ENCODE data around the gene RASD2.

Gene RASD2

DNA sequence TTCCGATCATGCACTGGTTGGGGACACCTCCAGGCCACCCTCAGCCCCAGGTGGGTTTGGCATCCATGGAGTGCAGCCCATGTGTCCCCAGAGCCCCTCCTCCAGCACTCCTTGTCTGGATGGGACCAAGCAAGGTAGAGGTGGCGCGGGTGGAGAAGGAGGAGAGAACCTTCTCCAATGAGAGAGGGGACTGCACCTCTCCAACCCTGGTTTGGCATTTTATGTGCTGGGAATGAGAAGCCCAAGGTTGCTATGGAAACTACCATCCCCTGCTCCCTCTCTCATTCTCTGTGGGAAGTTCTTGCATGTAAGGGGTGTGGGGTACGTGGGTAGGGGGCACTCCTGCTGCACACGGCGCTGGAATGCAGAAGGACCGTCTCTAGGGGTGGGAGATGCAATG is 21.8 kb upstream of the RASD2 start:
- DNase-seq (ENCODE audit: low spot score): no peak

DNA sequence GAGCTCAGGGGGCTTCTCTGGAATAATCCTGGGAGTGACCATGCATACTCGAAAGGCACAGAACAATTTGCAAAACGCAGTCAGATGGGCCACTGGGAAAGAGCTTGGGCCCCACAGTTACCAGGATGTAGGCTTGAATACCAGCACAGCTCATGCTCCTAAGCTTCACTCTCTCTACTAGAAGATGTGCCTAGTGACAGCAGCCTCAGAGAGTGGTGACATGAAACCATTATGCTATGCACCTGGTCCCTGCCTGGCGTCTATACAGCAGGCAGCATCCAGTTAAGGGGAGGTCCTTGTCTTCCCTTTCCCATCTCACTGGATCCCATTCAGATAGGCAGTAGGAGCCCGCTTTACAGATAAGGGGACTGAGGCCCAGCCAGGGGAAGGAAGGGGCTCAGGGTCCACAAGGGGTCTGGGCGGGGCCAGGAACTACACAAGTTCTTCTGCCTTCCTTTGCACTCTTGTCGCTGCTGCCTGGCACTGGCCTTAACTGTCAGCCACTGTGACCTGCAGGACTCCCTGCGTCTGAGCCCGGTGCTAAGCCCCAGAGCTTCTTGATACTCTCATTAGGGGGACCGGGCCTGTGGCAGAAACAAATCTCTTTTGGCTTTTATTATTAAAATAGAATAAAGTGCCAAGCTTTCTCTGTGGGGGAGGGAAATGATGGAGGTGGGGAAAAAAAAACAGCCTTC is 21.2 kb upstream of the RASD2 start:
- no peak for DNase-seq (ENCODE audit: low spot score)

DNA sequence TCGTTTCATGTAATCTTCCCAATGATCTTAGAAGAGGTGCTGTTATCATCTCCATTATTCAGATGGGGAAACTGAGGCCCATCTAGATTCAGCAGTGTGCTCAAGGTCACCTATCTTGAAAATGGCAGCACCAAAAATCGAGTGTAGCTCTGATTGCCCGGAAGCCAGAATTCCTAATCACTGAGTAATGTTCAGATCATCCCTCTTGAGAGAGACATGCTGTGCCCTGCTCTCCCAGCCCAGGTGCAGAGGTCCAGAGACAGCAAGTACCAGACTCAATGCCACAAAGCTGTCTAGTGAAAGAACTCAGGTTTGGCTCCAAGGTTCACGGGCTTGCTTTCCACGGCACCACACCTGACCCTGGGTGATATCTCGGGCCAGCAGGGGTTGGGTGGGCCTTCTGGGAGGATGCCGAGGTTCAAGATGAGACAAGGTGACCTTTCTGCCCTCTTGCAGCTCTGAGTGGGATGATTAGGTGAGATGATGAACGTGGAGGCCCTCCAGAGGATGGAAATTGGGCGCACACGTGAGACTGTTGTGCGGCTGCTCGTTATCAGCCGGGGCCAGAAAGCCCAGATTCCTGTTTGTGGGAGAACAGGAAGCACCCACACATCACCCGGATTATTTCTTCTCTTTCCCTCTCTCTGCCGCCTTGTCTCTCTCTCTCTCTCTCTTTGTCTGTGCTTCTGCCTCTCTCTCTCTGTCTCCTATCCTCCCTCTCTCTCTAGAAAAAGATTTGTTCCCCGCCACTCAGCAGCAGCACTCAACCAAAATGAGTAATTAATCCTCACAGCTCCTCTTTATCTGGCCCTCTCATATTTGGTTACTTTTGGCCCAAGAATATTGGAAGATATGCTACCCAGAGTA is 19.0 kb upstream of the RASD2 start:
- DNase-seq (ENCODE audit: low spot score): no peak

DNA sequence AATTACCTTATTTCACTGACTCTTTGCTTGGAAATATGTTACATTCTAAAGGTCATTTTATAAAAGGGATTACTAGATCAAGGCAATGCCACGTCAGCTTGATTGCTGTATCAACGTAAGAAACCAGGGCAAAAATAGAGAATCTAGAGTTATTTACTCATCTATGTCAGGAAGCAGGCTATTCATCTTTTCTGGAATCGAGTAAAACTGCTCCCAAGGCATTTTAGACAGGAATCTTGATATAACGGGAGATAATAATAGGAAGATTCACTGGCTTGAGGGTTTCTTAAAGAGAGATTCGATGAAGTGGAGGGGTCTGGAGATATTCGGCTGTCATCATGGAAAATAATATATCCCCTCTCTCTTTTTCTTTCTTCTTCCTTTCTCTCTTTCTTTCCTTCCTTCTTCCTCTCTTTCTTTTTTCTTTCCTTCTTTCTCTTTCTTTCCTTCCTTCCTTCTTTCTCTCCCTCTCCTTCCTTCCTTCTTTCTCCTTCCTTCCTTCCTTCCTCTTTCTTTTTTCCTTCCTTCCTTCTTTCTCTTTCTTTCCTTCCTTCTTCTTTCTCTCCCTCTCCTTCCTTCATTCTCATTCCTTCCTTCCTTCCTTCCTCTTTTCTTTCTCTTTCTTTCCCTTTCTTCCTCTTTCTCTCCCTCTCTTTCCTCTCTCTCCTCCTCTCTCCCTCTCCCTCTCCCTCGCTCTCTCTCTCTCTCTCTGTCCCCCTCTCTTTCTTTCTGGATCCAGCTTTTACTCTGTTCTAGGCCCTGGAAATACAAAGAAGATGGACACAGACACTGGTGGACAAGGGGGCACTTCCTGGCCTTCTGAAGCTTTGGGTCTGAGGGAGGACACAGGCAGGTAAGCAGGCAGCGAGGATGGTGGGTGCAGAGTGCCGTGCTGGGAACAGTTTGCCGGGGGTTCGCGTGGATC is 18.1 kb upstream of the RASD2 start:
- DNase-seq (ENCODE audit: low spot score): no peak

DNA sequence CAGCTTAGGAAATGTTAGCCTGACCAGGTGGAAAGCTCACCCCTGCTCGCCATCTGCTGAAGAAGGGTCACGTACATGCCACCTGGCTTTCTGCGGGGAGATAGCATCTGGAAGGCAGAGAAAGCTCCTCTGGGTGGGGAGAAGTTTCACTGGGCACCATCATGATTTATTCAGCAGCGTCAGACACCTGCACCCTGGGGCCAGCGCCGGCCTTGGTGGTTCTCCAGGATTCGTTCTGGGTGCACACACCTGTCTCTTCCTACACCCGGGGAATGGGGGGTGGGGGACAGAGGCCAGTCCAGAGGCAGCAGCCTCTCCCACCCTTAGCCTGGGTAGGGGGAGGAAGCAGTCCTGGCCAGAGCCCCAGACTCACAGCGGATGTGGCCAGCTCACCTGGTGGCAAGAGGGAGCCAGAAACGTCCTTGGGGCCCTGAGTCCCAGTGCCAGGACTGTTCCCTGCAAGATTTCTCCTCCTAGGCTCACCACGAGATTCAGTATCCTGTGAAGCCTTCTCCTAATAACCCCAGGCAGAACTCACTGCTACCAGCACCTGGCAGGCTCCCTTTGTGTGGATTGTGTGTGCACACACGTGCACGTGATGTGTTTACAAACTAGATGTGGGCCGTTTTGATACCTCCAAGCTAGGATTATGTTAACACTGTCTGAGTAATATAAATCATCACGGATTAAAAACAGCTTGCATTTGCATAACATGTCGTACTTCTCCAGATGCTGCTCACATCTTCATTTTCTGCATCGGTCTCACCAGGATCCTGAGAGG is 17.3 kb upstream of the RASD2 start:
- DNase-seq (ENCODE audit: low spot score): no peak

DNA sequence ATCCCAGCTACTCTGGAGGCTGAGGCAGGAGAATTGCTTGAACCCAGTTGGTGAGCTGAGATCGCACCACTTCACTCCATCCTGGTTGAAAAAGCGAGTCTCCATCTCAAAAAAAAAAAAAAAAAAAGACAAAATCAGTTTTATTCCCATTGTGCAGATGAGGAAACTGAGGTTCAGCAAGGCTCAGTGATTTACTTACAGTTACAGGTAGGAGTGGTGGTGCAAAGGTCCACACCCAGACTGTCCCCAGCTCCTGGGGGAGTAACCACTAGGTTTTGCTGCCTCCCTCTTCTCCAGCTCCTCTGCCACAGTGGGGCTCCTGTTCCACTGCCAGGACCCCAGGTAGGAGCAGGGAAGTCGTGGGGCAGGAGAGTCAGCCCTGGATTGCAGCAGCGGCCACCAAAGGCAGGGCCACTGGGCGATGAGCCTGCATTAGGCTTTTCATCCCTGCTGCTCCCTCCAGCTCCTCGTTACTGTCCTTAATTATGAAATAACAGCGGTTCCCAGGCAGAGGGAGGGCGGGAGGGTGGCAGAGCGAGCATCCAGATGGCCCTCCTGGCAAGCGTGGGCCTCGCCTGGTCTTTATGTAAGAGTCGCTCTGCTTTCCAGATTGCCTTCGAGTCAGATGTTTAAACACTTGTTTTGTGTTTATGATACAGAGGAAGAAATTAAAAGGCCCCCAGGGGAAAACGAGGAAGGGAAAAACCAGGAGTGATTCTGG is 15.5 kb upstream of the RASD2 start:
- peak; percentile 67 for DNase-seq (ENCODE audit: low spot score)

DNA sequence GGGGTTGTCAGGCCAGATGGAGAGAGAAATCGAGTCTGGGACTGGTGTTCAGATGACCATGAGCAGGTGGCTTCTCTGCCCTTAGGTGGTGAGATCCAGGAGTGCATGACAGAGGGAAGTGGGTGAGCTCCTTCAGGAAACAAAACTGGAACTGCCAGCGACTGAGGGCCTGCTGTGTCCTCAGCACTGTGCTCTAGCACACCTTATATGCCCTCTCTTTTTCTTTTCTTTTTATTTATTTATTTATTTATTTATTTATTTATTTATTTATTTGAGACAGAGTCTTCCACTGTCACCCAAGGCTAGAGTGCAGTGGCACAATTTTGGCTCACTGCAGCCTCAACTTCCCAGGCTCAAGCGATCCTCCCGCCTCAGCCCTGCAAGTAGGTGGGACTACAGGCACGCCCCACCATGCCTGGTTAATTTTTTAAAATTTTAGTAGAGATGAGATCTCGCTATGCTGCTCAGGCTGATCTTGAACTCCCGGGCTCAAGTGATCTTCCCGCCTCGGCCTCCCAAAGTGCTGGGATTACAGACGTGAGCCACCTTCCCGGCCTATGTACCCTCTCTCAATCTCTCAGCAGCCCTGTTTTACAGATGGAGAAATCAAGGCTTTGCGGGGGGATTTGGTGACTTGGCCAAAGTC is 14.8 kb upstream of the RASD2 start:
- no peak for DNase-seq (ENCODE audit: low spot score)

DNA sequence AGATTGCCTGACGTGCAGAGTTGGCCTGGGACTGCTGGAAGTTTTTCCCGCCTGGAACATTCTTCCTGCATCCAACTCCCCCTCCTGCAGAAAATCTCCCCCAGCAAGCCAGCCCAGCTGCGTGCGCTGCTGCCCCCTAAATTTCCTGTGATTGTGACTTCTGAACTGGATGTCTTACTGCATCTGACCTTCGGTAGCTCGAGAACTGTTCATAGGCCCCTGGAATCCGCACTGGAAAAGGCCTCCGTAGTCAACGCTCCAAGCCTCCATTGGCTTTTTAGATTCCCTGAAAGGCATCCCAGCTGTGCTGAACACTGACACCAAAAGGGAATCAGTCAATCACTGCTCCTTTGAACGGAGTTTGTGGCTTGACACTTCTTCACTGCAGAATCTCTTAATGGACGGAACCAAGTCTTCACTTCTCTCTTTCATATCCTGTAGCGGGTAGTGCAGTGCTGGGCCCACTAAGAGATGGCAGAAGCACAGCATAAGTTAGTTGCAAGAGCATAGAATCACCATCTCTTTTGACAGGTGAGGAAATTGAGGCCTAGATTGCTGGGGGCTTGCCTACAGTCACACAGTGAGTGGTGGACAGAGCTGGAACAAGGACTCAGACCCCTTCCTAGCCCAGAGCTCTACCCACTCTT is 14.2 kb upstream of the RASD2 start:
- DNase-seq (ENCODE audit: low spot score): no peak

DNA sequence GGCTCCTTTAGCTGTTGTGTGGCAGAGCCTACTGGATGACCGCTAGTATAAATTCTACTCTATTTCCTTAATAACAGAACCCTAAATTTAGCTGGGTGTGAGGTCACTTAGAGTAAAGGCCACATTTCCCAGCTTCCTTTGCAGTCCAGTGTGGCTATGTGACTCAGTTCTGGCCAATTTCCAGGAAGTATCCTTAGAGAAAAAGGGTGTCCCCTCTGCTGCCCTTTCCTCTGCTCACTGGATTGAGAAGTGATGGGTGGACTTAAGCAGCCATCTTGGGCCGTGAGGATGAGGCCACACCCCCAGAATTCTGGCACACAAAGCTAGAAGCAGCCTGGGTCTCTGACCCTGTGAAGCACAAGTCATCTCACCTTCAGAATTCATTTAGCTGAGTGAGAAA is 11.7 kb upstream of the RASD2 start:
- no peak for DNase-seq (ENCODE audit: low spot score)

DNA sequence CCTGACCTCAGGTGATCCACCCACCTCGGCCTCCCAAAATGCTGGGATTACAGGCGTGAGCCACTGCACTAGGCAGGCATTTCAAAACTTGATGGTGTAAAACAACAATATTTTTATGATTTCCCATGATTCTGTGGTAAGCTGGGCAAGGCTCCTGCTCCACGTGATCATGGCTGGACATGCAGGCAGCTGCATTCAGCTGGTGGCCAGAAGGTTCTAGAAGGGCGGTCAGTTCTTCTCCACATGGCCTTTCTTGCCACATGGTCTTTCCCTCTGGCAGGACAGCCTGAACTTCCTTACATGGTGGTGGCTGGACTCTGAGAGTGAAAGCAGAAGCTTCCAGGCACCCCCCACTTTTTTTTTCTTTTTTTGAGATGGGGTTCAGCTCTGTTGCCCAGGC is 9.9 kb upstream of the RASD2 start:
- DNase-seq (ENCODE audit: low spot score): no peak

DNA sequence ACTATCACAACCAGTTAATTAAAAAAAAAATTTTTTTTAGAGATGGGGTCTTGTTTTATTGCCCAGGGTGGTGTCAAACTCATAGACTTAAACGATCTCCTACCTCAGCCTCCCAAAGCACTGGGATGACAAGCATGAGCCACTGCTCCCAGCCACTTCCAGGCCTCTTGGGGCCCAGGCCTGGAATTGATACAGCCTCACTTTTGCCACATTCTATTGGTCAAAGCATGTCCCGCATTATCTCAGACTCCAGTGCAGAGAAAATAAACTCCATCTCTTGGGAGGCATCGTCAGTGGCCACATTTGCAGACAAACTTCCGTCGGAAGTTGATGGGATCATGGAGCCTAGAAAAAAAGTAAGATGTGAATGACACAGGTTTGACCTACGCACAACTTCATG is 9.4 kb upstream of the RASD2 start:
- DNase-seq (ENCODE audit: low spot score): no peak

DNA sequence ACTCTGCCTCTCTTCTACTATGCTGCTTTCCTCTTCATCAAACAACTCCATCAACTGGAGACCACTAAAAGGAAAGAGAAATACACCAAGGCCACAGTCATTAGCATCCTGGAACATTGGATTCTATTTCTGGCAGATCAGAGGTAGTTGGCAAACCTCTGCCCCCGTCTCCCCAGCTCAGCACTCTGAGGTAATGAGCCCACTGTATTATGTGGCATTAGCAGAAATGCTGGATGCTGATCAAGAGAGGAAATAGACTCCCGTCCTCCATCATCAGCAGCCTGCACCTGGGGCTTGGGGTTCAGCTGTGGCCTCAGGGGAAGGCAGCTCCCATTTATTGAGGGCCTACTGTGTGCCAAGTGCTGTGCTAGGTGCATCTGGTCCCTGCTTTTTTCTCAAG is 9.0 kb upstream of the RASD2 start:
- DNase-seq (ENCODE audit: low spot score): no peak

DNA sequence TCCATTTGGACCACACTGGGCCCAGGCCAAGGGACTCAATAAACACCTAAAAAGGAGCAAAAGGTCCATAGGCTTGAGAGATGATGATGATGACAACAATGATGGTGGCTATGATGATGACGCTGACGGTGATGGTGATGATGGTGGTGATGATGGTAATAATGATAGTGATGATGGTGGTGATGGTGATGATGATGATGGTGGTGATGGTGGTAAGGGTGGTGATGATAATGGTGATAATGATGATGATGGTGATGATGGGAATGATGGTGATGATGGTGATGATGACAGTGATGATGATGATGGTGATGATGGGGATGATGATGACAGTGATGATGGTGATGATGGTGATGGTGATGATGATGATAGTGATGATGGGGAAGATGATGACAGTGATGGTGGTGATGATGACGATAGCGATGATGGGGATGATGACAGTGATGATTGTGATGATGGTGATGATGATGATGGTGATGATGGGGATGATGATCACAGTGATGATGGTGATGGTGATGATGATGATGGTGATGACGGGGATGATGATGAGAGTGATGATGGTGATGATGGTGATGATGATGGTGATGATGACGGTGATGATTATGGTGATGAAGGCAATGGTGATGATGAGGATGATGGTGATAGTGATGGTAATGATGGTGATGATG is 7.1 kb upstream of the RASD2 start:
- no peak for DNase-seq (ENCODE audit: low spot score)

DNA sequence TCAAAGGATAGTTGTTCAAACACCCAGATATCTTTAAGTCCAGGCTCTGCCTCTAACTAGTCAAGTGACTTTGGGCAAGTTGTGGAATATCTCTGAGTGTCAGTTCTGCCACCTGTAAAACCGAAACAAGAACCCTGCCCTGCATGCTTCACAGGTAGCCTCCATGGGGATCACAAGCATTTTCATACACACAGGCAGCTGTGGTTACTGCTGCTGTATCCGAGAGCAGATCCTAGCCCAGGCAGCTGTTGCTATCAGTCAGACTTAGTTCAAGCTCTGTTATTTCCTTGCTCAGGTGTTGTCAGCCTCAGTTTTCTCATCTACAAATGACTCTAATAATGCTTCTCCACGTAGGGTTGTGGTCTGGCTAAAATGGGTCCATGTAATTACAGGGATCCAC is 6.5 kb upstream of the RASD2 start:
- DNase-seq (ENCODE audit: low spot score): no peak

DNA sequence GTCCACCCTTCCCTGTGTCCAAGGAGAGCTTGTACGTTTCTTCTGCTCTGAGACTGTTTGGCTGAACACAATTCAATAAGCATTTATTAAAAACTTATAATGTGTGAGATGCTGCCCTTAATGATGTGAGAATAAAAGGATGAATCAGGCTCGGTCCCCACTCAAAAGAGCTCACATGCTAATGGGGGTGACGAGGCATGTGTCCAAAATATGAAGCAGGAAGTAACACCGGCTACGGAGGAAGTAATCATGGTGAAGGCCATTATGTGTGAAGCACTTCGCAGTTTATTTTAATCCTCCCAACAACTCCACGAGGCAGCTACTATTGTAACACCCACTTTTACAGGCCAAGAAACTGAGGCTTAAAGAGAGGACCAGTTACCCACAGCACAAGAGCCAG is 3.4 kb upstream of the RASD2 start:
- DNase-seq (ENCODE audit: low spot score): no peak

DNA sequence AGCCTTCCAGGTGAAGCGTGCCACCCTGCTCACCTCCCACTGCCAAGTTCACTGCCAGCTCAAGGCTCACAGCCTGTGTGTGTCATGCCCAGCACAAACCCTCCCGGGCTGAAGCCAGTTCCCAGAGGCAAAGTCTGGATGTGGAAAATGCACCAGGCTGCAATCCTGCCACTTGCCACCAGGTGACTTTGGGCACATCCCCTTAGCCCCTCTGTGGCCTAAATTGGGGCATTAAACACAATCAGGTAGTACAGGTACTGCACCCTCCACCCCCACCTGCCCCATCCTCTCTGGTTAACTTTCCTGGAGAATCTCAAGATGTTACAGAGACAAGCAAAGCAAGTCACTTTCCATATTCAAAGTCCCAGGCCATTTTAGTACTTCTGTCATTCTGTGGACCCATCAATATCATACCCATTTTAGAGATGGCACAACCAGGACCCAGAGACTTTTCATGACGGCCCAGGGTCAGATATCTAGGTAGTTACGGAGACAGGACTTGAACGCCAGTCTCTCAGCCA is 1.8 kb upstream of the RASD2 start:
- DNase-seq (ENCODE audit: low spot score): peak; percentile 49

DNA sequence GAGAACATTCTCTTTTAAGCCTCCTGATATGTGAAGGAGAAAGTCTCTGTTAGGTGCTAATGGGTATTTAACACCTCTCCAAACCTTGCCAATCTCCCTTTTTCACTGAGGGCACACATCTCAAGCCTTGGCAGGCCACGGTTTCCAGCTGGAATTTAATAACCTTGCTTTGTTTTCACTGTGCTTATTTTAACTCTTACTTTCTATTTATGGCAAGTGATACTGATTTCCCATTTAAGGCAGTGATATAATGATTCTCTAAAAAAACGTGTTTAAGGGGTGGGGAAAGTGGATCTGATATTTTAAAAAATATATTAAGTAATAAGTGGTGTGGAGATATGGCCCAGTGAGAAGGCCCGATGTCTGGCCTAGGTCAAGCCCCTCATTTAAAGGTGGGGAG is 1.1 kb upstream of the RASD2 start:
- DNase-seq (ENCODE audit: low spot score): no peak

DNA sequence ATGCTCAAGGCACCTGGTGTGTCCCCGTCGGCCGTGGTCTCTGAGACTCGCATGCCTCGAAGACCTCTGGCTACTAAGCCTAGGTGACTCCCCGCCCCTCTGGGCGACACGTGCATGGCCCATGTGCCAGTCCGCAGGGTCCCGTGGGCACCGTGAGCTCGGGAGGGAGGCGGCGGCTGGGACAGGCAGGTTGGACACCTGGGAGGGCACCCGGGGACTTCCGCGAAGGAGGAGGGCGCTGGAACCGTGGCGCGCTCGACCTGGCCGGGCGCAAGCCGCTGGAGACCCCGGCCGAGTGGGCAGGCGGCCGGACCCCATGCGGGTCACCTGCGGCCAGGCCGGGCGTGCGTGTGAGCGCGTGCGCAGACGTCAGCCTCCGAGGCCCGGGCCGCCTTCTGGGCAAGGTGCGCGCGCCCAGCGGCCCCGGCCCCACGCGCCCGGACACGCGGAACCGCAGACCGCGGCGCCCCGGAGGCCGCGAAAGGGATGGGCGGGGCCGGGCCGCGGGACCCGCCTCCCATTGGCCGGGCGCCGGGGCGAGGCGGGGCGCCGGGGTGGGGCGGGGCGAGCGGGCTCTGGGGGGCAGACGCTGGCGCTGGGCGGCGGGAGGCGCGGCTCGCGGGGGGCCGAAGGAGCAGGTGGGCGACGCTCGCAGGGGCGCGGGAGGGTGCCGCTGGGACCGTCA is 579 bp upstream of the RASD2 start:
- DNase-seq (ENCODE audit: low spot score): peak; percentile 94

All from AG20443 (cell line).